Thyroid gland (tissue), 4 donors: ENCODE data around the gene NKTR. TPM values are rescaled to one million over a fixed set of nuclear protein-coding genes. Genes with fewer than 3 reads are reported as not detected.

Source experiments
- DNase-seq, 2 donors: peaks; one replicate each; pipeline ENCODE4 v3.0.0-alpha.2; 2019
- H3K27ac ChIP-seq, 3 donors: fragments of 200-600 bp; sonication (generic); 1 replicate in 2 of 3; 2 replicates in 1 of 3; pipeline ENCODE4 v1.5.1; 2016 to 2019; ENCODE audit warnings: mild to moderate bottlenecking in 1 of 3, moderate library complexity in 1 of 3
- H3K27me3 ChIP-seq: fragments of 200-600 bp; sonication (generic); one replicate; pipeline ENCODE4 v1.5.1; 2019
- H3K36me3 ChIP-seq, 2 donors: fragments of 200-600 bp; sonication (generic); one replicate each; pipeline ENCODE4 v1.5.1; 2016 to 2019
- H3K4me1 ChIP-seq, 2 donors: fragments of 200-600 bp; sonication (generic); one replicate each; pipeline ENCODE4 v1.5.1; 2017 to 2019
- H3K4me3 ChIP-seq, 3 donors: fragments of 200-600 bp; sonication (generic); replicated peaks in 1 of 3; 1 replicate in 2 of 3; 2 replicates in 1 of 3; pipeline ENCODE4 v1.5.1; 2016; ENCODE audit warnings: mild to moderate bottlenecking in 1 of 3
- H3K9me3 ChIP-seq: fragments of 200-600 bp; sonication (generic); one replicate; pipeline ENCODE4 v1.5.1; 2017
- CTCF ChIP-seq, 6 experiments: fragments of 200-600 bp in 3 of 6; fragments of 450-650 bp in 3 of 6; sonication (generic) in 3 of 6; IDR thresholded peaks; one replicate each; pipeline ENCODE4 v1.5.1; 2016 to 2019; ENCODE audit warnings: antibody characterized with exemption in 6 of 6, mild to moderate bottlenecking in 2 of 6, inconsistent platforms in 1 of 6, moderate library complexity in 1 of 6
- POLR2A ChIP-seq, 2 donors: fragments of 450-650 bp; IDR thresholded peaks; one replicate each; pipeline ENCODE4 v1.6.1; 2017; ENCODE audit warnings: antibody characterized with exemption in 2 of 2, mild to moderate bottlenecking in 2 of 2, moderate library complexity in 1 of 2
- WGBS, 2 donors: methylation state at CpG; one replicate each; pipeline ENCODE4 v1.1.5; 2017; 5-methylcytosine and 5-hydroxymethylcytosine counted together
- intact Hi-C: fragments of 100-400 bp; cut with DNase I; formaldehyde crosslinking; loops from one replicate; pipeline ENCODE4 v1.15.1; 2023
- total RNA-seq, 4 donors: library from RNA; depleted of rRNA; stranded (reverse); fragments of >200 nt; gene quantifications; one replicate each; pipeline ENCODE4 v1.2.3, GENCODE V29; 2016

Gene NKTR
- total RNA-seq, 4 donors from 2014 or later, result 157 to 383 (median 197) TPM

GRCh38 chr3:42692667-42693529 lies 92.4 kb downstream of the NKTR start:
- no peak overlapping the region for H3K4me3 ChIP-seq
- H3K4me1 ChIP-seq, result no peaks in the 10 kb centered on the region
- no peak for TF ChIP-seq CTCF (IDR thresholded peaks at IDR 0.05)
- no peak for TF ChIP-seq POLR2A (IDR thresholded peaks at IDR 0.05)
- intact Hi-C loops, result no loop called here
- H3K9me3 ChIP-seq, result no peaks in the 10 kb centered on the region
- H3K27ac ChIP-seq, result no peak overlapping the region
- no peaks in the 10 kb centered on the region for H3K27me3 ChIP-seq
- DNase-seq, result no peak
- H3K36me3 ChIP-seq, result no peaks in the 10 kb centered on the region
- WGBS, 2 donors, result 90% methylated on average over 17 of the region's 17 CpGs

GRCh38 chr3:42693530-42693930 lies 93.0 kb downstream of the NKTR start:
- H3K27ac ChIP-seq, result no peak overlapping the region
- H3K27me3 ChIP-seq, result no peaks in the 10 kb centered on the region
- DNase-seq, result no peak
- intact Hi-C loops, result no loop called here
- H3K9me3 ChIP-seq, result no peaks in the 10 kb centered on the region
- no peaks in the 10 kb centered on the region for H3K36me3 ChIP-seq
- no peak overlapping the region for H3K4me3 ChIP-seq
- H3K4me1 ChIP-seq, result no peaks in the 10 kb centered on the region
- 79 to 96% methylated on average over 4 of the region's 4 CpGs for WGBS, 2 donors
- TF ChIP-seq CTCF (IDR thresholded peaks at IDR 0.05), result no peak
- no peak for TF ChIP-seq POLR2A (IDR thresholded peaks at IDR 0.05)

GRCh38 chr3:42694366-42694765 lies 93.9 kb downstream of the NKTR start:
- Histone ChIP-seq H3K4me3 (no peak overlapping the region), H3K4me1 (no peaks in the 10 kb centered on the region), H3K27me3 (no peaks in the 10 kb centered on the region), H3K36me3 (no peaks in the 10 kb centered on the region), H3K9me3 (no peaks in the 10 kb centered on the region), H3K27ac (no peak overlapping the region)
- intact Hi-C loops, result no loop called here
- no peak for TF ChIP-seq POLR2A (IDR thresholded peaks at IDR 0.05)
- no peak for TF ChIP-seq CTCF (IDR thresholded peaks at IDR 0.05)
- no peak for DNase-seq

GRCh38 chr3:42696356-42697288 lies 96.1 kb downstream of the NKTR start:
- DNase-seq, result no peak
- Histone ChIP-seq H3K27ac (no peak overlapping the region), H3K4me1 (peaks cover 4 to 7% of the 10 kb centered on the region in 2 donors), H3K27me3 (no peaks in the 10 kb centered on the region), H3K4me3 (no peak overlapping the region), H3K9me3 (no peaks in the 10 kb centered on the region), H3K36me3 (no peaks in the 10 kb centered on the region)
- TF ChIP-seq POLR2A (IDR thresholded peaks at IDR 0.05) (no peak), CTCF (IDR thresholded peaks at IDR 0.05) (no peak)
- intact Hi-C loops, result no loop called here
- WGBS, 2 donors, result 67 to 70% methylated on average over 12 to 17 of the region's 19 CpGs
